ENCODE data around the gene SLC25A26. TPM values are rescaled to one million over a fixed set of nuclear protein-coding genes. Genes with fewer than 3 reads are reported as not detected.

The SLC25A26 gene
- total RNA-seq, 1 donor from 2014 or later: 19.2 TPM

GRCh38 chr3:66372681-66373350, 152.0 kb downstream of the SLC25A26 start:
- Mint-ChIP-seq H3K9me3 (no peaks in the 10 kb centered on the region), H3K4me1 (peaks cover 1% of the 10 kb centered on the region), H3K36me3 (peaks cover 14% of the 10 kb centered on the region), H3K4me3 (no peak overlapping the region), H3K27me3 (ENCODE audit: low read depth) (peaks cover under 1% of the 10 kb centered on the region), H3K27ac (no peak overlapping the region)
- DNase-seq (ENCODE audit: low spot score in 2 of 2, unreplicated experiment in 2 of 2): no peak
- no peak for TF ChIP-seq CTCF (IDR thresholded peaks at IDR 0.05; ENCODE audit: unreplicated experiment)

GRCh38 chr3:66376568-66376967, 155.8 kb downstream of the SLC25A26 start:
- Mint-ChIP-seq H3K4me1 (peaks cover 3% of the 10 kb centered on the region), H3K9me3 (no peaks in the 10 kb centered on the region), H3K27ac (no peak overlapping the region), H3K4me3 (no peak overlapping the region), H3K27me3 (ENCODE audit: low read depth) (no peaks in the 10 kb centered on the region), H3K36me3 (peaks cover 27% of the 10 kb centered on the region)
- no peak for TF ChIP-seq CTCF (IDR thresholded peaks at IDR 0.05; ENCODE audit: unreplicated experiment)
- DNase-seq (ENCODE audit: low spot score in 2 of 2, unreplicated experiment in 2 of 2): no peak

GRCh38 chr3:66377800-66378199, 157.0 kb downstream of the SLC25A26 start:
- H3K4me1 Mint-ChIP-seq: peaks cover 3% of the 10 kb centered on the region
- H3K9me3 Mint-ChIP-seq: no peaks in the 10 kb centered on the region
- no peak overlapping the region for H3K27ac Mint-ChIP-seq
- H3K27me3 Mint-ChIP-seq (ENCODE audit: low read depth): no peaks in the 10 kb centered on the region
- DNase-seq (ENCODE audit: low spot score in 2 of 2, unreplicated experiment in 2 of 2): no peak
- TF ChIP-seq CTCF (IDR thresholded peaks at IDR 0.05; ENCODE audit: unreplicated experiment): no peak
- peaks cover 35% of the 10 kb centered on the region for H3K36me3 Mint-ChIP-seq
- no peak overlapping the region for H3K4me3 Mint-ChIP-seq

GRCh38 chr3:66378256-66378655, 157.5 kb downstream of the SLC25A26 start:
- H3K27me3 Mint-ChIP-seq (ENCODE audit: low read depth): no peaks in the 10 kb centered on the region
- no peaks in the 10 kb centered on the region for H3K9me3 Mint-ChIP-seq
- peaks cover 36% of the 10 kb centered on the region for H3K36me3 Mint-ChIP-seq
- peak; percentile 56 for TF ChIP-seq CTCF (IDR thresholded peaks at IDR 0.05; ENCODE audit: unreplicated experiment)
- no peak overlapping the region for H3K4me3 Mint-ChIP-seq
- H3K27ac Mint-ChIP-seq: no peak overlapping the region
- DNase-seq (ENCODE audit: low spot score in 2 of 2, unreplicated experiment in 2 of 2): no peak
- peaks cover 3% of the 10 kb centered on the region for H3K4me1 Mint-ChIP-seq

- Mint-ChIP-seq H3K27me3 (ENCODE audit: low read depth) (no peaks in the 10 kb centered on the region), H3K4me1 (peaks cover 3% of the 10 kb centered on the region), H3K9me3 (peaks cover 12% of the 10 kb centered on the region), H3K36me3 (peaks cover 50% of the 10 kb centered on the region), H3K4me3 (no peak overlapping the region), H3K27ac (no peak overlapping the region)
- TF ChIP-seq CTCF (IDR thresholded peaks at IDR 0.05; ENCODE audit: unreplicated experiment): no peak
- DNase-seq (ENCODE audit: low spot score in 2 of 2, unreplicated experiment in 2 of 2): no peak
Measured at GRCh38 chr3:66379565-66379964, 158.8 kb downstream of the SLC25A26 start.
